Skin epidermis (tissue), 12 donors: Measurements from ENCODE around the gene GNG12.

Experiments
- H3K27ac ChIP-seq, 21 experiments: fragments of 200-600 bp; sonication (generic) in 11 of 21; one replicate each; pipeline ENCODE4 v1.5.0; 2020; ENCODE audit warnings: mild to moderate bottlenecking in 3 of 21, inconsistent platforms in 2 of 21, moderate library complexity in 2 of 21
- H3K4me3 ChIP-seq, 7 experiments: fragments of 200-600 bp; sonication (generic) in 2 of 7; one replicate each; pipeline ENCODE4 v1.5.0; 2020; ENCODE audit warnings: inconsistent platforms in 2 of 7, mild to moderate bottlenecking in 2 of 7, moderate library complexity in 1 of 7

The GNG12 gene

GRCh38 chr1:67721650-67722291 lies 111.5 kb downstream of the GNG12 start:
- no peak overlapping the region for H3K4me3 ChIP-seq
- peak overlapping the region in 1 of 21 experiments; percentile 16 for H3K27ac ChIP-seq

DNA sequence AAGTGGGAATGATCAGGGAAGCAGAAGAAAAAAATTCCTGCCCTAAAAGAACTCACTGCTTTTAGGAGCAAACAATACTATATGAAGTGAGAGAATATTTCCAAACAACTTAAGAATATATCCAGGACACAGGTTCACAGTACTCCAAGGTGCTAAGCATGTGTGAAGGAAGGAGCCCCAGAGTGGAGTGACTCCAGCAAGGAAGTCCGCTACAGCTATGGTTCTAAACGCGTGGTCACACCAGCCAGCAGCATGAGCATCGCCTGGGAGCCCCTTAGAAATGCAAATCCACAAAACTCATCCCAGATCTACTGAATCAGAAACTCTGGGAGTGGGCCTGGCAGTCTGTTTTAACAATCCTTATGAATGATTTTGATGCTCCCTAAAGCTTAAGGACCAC lies 112.2 kb downstream of the GNG12 start:
- no peak overlapping the region for H3K27ac ChIP-seq
- H3K4me3 ChIP-seq, result no peak overlapping the region

DNA sequence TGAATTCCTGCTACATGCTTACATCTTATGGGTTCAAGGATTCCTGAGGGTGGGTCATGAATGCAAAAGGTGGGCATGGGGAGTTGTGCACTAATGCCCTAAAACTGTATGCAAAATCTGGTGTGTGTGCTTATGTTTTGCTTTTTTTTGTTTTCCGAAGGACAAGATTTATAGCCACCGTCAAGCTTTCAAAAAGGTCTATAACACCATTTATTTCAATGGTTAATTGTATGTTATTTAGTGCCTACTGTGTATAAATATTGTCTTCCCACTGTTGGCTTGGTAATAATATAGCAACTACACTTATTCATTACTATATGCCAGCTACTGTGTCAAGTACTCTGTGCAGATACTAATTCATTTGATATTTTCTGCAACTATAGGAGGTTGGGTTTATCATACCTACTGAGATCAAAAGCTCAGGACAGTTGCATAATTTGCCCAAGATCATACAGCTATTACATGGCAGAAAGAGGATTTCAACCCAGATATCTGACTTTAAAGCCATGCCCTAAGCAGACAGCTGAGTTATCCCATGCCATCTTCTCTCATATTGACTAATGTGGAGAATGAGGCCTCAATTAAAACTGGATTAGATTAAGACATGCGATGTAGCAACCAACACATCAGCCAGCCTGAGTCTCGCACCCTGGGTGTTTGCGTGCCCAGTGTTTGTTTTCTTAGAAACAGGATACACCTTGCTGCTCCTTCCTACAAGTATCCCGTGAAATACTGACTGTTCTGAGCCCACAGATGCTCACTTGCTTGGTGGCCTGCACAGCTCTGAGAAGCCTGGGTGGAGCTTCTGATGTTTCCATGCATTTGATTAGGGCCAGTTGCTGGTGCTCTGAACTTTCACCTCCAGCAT lies 113.7 kb downstream of the GNG12 start:
- H3K27ac ChIP-seq, result peak overlapping the region in 1 of 21 experiments; percentile 35
- no peak overlapping the region for H3K4me3 ChIP-seq

GRCh38 chr1:67717876-67718275 lies 115.4 kb downstream of the GNG12 start:
- Histone ChIP-seq H3K4me3 (no peak overlapping the region), H3K27ac (no peak overlapping the region)

DNA sequence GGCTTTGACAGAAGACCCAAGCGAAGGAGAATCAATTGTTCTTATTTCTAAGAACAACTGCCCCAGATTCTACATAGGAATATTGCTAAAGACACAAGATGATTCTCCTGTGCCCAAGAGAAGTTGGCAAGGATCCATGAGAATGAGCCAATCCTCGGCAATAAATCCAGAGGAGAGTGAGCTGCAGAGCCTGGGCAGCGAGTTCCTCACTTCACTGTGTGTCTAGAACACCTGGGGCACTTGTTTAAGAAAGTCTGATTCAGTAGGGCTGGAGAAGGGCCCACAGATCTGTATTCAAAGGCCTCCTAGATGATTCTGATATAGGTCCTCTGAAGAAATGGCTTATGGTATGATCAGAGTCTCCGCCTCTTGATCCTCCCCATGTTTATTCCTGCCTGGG lies 116.5 kb downstream of the GNG12 start:
- Histone ChIP-seq H3K4me3 (no peak overlapping the region), H3K27ac (peak overlapping the region in 1 of 21 experiments; percentile 54)

GRCh38 chr1:67715819-67716218 lies 117.4 kb downstream of the GNG12 start:
- no peak overlapping the region for H3K27ac ChIP-seq

DNA sequence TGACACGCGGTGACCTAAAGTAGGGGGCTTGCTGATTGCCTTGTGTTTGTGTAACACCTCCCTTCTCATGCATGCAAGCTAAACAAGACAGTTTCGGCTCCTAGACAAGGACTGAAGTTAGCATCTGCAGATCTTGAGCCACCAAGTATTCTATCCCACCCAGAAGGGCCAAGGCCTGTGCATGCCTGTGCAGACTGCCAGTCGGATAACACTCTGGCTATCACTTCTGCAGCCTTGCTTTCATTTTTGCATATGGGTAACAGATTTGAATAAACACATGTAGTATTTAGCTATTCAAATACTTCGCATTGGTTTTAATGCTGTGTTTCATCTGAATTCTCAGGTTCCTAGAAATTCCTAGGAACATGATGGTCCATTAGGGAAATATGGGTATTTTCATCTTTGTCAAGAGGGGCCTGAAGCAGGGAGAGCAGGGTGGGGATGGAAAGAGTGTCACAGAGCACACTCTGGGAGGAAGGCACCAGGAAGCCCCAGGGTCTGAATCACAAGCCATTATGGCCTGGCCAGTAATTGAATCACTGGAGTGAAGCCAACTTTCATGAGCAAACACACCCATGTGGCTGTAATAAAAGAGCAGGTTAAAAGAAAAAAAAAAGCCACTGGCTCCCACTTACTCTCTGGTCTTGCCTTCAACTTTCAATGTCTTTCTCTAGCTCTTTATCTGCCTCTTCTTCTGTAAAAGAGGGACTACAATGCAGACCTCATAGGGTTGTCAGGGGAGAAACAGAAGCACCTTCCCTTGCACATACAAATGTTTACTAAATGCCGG lies 120.0 kb downstream of the GNG12 start:
- Histone ChIP-seq H3K27ac (peak overlapping the region in 5 of 21 experiments; percentile 1 to 60 (median 41)), H3K4me3 (no peak overlapping the region)

More at GRCh38 chr1:67715819-67716218, 117.4 kb downstream of the GNG12 start:
- no peak overlapping the region for H3K4me3 ChIP-seq

DNA sequence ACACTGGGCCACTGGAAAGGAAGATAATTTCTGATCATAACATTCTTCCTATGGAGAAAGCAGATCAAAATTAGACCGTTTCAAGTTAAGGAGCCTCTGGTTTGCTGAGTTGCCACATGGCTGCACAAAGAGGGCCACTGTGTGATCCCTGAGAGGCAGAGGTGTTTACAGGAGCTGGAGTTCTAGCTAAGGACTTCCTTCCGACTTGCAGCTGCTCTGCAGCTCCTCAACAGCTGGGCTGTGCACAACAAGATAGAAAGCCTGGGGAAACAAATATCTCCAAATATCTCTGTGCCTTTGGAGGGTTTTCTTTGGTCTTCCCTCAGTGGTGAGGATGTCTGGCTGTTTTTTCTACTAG lies 121.4 kb downstream of the GNG12 start:
- Histone ChIP-seq H3K27ac (peak overlapping the region in 2 of 21 experiments; percentile 1 to 4), H3K4me3 (no peak overlapping the region)

DNA sequence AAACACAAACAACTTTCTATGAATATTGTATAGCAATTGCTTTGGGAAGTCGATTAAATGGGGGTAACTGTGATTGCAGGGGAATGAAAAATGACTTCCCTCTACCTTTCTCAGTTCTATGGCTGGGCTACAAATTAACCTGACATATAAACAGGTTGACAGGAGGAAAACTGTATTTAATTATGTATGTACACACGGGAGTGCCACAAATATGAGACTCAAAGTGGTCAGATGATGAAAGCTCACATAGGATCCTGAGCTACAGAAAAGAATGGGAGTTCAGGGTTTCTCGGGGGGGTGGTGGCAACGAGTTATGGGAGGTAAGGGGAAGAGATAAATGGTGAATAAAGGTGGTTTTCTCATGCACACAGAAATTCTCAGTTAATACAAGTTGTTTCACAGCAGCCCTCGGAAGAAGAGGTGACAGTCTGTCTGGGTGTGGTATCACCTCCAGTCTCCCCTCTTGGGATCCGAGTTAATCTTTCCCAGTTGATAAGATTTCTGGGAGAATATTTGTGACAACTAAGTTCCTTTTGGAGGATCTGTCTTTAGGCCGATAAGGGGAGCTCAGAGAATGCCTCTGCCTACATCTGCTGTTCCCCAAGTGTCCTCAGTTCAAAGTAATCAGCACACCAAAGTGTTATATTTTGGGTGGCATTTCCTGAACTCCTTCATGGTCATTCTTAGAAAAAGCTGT lies 122.0 kb downstream of the GNG12 start:
- H3K27ac ChIP-seq, result peak overlapping the region in 5 of 21 experiments; percentile 3 to 67 (median 35)
- no peak overlapping the region for H3K4me3 ChIP-seq

DNA sequence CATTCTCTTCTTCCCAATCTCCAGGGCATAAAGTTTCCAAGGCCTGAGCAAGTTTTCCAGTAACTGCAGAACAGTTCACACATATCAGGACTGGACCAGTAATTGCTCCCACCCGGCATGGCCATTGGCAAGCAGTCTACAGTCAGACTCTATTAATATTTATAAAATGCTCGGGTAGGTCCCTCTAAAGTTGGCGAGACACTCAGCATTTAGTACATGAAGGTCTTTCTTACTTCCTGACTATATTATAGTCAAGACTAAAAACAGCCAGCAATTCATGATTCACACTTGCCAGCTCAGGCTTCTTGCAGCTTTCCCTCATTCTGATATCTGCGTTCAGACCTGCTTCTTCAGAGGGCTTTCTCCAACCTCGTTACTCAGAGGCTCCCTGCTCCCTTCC lies 122.8 kb downstream of the GNG12 start:
- H3K27ac ChIP-seq, result peak overlapping the region in 6 of 21 experiments; percentile 3 to 67 (median 22)
- no peak overlapping the region for H3K4me3 ChIP-seq

GRCh38 chr1:67708606-67709005 lies 124.7 kb downstream of the GNG12 start:
- Histone ChIP-seq H3K4me3 (no peak overlapping the region), H3K27ac (peak overlapping the region in 2 of 21 experiments; percentile 18 to 46)

GRCh38 chr1:67705735-67706453 lies 127.4 kb downstream of the GNG12 start:
- Histone ChIP-seq H3K27ac (no peak overlapping the region), H3K4me3 (no peak overlapping the region)

DNA sequence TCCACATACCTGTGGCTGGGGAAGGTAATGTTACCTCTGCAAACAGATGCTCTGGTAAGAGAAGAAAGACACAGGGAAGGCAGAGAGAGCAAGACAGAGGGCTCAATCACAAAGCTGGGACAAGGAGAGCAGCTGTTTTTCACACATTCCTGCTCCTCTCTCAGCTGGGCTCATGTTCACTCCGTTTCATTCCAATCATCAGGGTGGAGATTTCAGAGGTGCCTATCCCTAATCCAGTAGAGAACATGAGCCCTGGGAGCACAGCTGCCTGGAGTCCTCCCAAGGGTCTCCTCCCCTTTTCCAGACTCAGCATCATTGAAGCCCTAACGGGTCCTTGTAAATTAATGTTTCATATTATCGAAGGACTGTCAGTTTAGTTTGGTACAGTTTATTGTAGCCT lies 128.9 kb downstream of the GNG12 start:
- H3K27ac ChIP-seq, result no peak overlapping the region
- no peak overlapping the region for H3K4me3 ChIP-seq

GRCh38 chr1:67701876-67702275 lies 131.4 kb downstream of the GNG12 start:
- no peak overlapping the region for H3K4me3 ChIP-seq

GRCh38 chr1:67700692-67701410 lies 132.4 kb downstream of the GNG12 start:
- H3K4me3 ChIP-seq, result no peak overlapping the region
- H3K27ac ChIP-seq, result no peak overlapping the region

More at GRCh38 chr1:67701876-67702275, 131.4 kb downstream of the GNG12 start:
- H3K27ac ChIP-seq, result no peak overlapping the region

- H3K4me3 ChIP-seq, result no peak overlapping the region
- no peak overlapping the region for H3K27ac ChIP-seq
Measured at GRCh38 chr1:67700220-67700619, 133.0 kb downstream of the GNG12 start.

GRCh38 chr1:67696708-67697107 lies 136.6 kb downstream of the GNG12 start:
- no peak overlapping the region for H3K4me3 ChIP-seq
- no peak overlapping the region for H3K27ac ChIP-seq

DNA sequence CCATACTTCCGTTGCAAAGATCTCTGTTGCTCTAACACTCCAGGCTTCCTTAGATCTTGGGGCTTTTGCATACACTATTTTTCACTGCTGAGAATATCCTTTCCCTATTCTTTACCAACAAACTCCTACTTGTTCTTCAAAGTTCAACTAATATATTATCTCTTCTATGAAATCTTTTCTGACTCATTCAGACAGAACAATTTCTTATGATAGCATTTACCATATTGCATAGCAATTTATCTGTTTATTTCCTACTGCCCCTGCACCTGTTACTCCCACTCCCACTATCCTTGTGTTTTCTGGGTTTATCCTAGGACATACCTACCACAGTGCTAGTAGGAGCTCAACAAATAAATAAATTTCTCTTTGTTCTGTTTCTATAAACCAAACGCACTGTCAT lies 137.3 kb downstream of the GNG12 start:
- H3K27ac ChIP-seq, result no peak overlapping the region

More for the DNA sequence above, 137.3 kb downstream of the GNG12 start:
- no peak overlapping the region for H3K4me3 ChIP-seq
